Nephron progenitor cell (in vitro differentiated cells): Measurements from ENCODE around the gene CNTN1.

Experiments used
- DNase-seq: peaks from one replicate; pipeline ENCODE4 v3.0.0; 2021
- H3K27ac Mint-ChIP-seq: 2 replicates; pipeline ENCODE4 v1.8.0; 2021; ENCODE audit warnings: mild to moderate bottlenecking, moderate library complexity, mixed read lengths
- H3K27me3 Mint-ChIP-seq: 2 replicates; pipeline ENCODE4 v1.8.0; 2021; ENCODE audit warnings: mild to moderate bottlenecking, low read depth, mixed read lengths; ENCODE audit not compliant: poor library complexity
- H3K36me3 Mint-ChIP-seq: 2 replicates; pipeline ENCODE4 v1.8.0; 2021; ENCODE audit warnings: low read depth, mixed read lengths
- H3K4me1 Mint-ChIP-seq: 2 replicates; pipeline ENCODE4 v1.8.0; 2021; ENCODE audit warnings: mixed read lengths
- H3K4me3 Mint-ChIP-seq: 2 replicates; pipeline ENCODE4 v1.8.0; 2021; ENCODE audit warnings: mild to moderate bottlenecking, moderate library complexity, mixed read lengths
- H3K9me3 Mint-ChIP-seq: 2 replicates; pipeline ENCODE4 v1.8.0; 2021; ENCODE audit warnings: mild to moderate bottlenecking, moderate library complexity, mixed read lengths
- CTCF ChIP-seq: fragments of 200-600 bp; sonication (generic); IDR thresholded peaks from 2 replicates; pipeline ENCODE4 v1.5.0; 2021; ENCODE audit warnings: antibody characterized with exemption

CNTN1 gene

GRCh38 chr12:40993158-40993557, 300.9 kb downstream of the CNTN1 start:
- Mint-ChIP-seq H3K36me3 (no peaks in the 10 kb centered on the region), H3K27ac (no peak overlapping the region), H3K27me3 (peaks cover 4% of the 10 kb centered on the region), H3K9me3 (no peaks in the 10 kb centered on the region), H3K4me3 (no peak overlapping the region), H3K4me1 (peaks cover 11% of the 10 kb centered on the region)
- no peak for TF ChIP-seq CTCF
- DNase-seq: no peak

GRCh38 chr12:40996091-40996490, 303.9 kb downstream of the CNTN1 start:
- DNase-seq: no peak
- no peak for TF ChIP-seq CTCF
- Mint-ChIP-seq H3K36me3 (no peaks in the 10 kb centered on the region), H3K9me3 (peaks cover 5% of the 10 kb centered on the region), H3K4me1 (no peaks in the 10 kb centered on the region), H3K4me3 (no peak overlapping the region), H3K27me3 (no peaks in the 10 kb centered on the region), H3K27ac (no peak overlapping the region)

- H3K27ac Mint-ChIP-seq: no peak overlapping the region
- no peak for TF ChIP-seq CTCF
- no peak for DNase-seq
- H3K4me3 Mint-ChIP-seq: no peak overlapping the region
- H3K27me3 Mint-ChIP-seq: no peaks in the 10 kb centered on the region
- no peaks in the 10 kb centered on the region for H3K4me1 Mint-ChIP-seq
- H3K9me3 Mint-ChIP-seq: peaks cover 31% of the 10 kb centered on the region
- peaks cover 5% of the 10 kb centered on the region for H3K36me3 Mint-ChIP-seq
These were observed 307.0 kb downstream of the CNTN1 start for GRCh38 chr12:40999210-40999609.

GRCh38 chr12:41008472-41008871, 316.2 kb downstream of the CNTN1 start:
- H3K27ac Mint-ChIP-seq: no peak overlapping the region
- H3K9me3 Mint-ChIP-seq: peaks cover 86% of the 10 kb centered on the region
- peaks cover 31% of the 10 kb centered on the region for H3K36me3 Mint-ChIP-seq
- no peak for TF ChIP-seq CTCF
- peaks cover 9% of the 10 kb centered on the region for H3K27me3 Mint-ChIP-seq
- no peak for DNase-seq
- no peaks in the 10 kb centered on the region for H3K4me1 Mint-ChIP-seq
- no peak overlapping the region for H3K4me3 Mint-ChIP-seq

GRCh38 chr12:41011939-41012338, 319.7 kb downstream of the CNTN1 start:
- Mint-ChIP-seq H3K4me1 (no peaks in the 10 kb centered on the region), H3K27me3 (peaks cover 3% of the 10 kb centered on the region), H3K36me3 (peaks cover 17% of the 10 kb centered on the region), H3K4me3 (no peak overlapping the region), H3K9me3 (peaks cover 52% of the 10 kb centered on the region), H3K27ac (no peak overlapping the region)
- no peak for TF ChIP-seq CTCF
- no peak for DNase-seq

- Mint-ChIP-seq H3K27ac (no peak overlapping the region), H3K9me3 (peaks cover 32% of the 10 kb centered on the region), H3K4me3 (no peak overlapping the region), H3K36me3 (peaks cover 10% of the 10 kb centered on the region), H3K27me3 (peaks cover 3% of the 10 kb centered on the region), H3K4me1 (no peaks in the 10 kb centered on the region)
- DNase-seq: no peak
- no peak for TF ChIP-seq CTCF
These were observed 321.8 kb downstream of the CNTN1 start for GRCh38 chr12:41013881-41014642.
